HCT116 (cell line): ENCODE data around the gene ACTN4. TPM values are rescaled to one million over a fixed set of nuclear protein-coding genes. Genes with fewer than 3 reads are reported as not detected.
"Not testable (repeated sequence)": the region's sequence is repeated elsewhere in the genome, so short reads cannot be mapped to it uniquely, and the experiment has no call there.

Experiments
- ATAC-seq: fragments of 200-7000 bp; cut with Tn5 transposase; 2 replicates; pipeline ENCODE4 v1.9.1; 2020; ENCODE audit warnings: mild to moderate bottlenecking, moderate library complexity
- BruUV-seq: library from RNA; stranded (reverse); fragments of 400-500 nt; replicated peaks from 2 replicates; lab custom pipeline; 2021; lab: Mats Ljungman, UMichigan
- CTCF ChIA-PET: fragments of 300-600 bp; sonication (Branson Sonifier 250); formaldehyde crosslinking; loops from one replicate; lab custom pipeline; 2021; ENCODE audit warnings: antibody characterized with exemption; lab: Charles Lee
- POLR2A ChIA-PET: fragments of 300-600, 350-600 bp; sonication (Branson Sonifier 250); formaldehyde crosslinking; loops from one replicate; lab custom pipeline; 2021; ENCODE audit warnings: antibody characterized with exemption; lab: Charles Lee
- RAD21 ChIA-PET, 2 experiments: fragments of 300-600 bp; sonication (Branson Sonifier 250); formaldehyde crosslinking; loops; one replicate each; lab custom pipeline; 2023; ENCODE audit warnings: low total read pairs in 2 of 2; ENCODE audit not compliant: uncharacterized antibody in 2 of 2, unreplicated experiment in 2 of 2, low non-redundant PET in 1 of 2; lab: Charles Lee
- DNase-seq: peaks from one replicate; pipeline ENCODE4 v3.0.0-alpha.2; 2010; ENCODE audit warnings: low read depth, low spot score
- H2AFZ ChIP-seq: fragments of 200-600 bp; shearing (Covaris generic), sonication (generic); 2 replicates; pipeline ENCODE4 v1.6.1; 2017; ENCODE audit warnings: low read depth, mixed run types, mixed read lengths, antibody characterized with exemption, low read length; ENCODE audit not compliant: poor library complexity, severe bottlenecking
- H3K27ac ChIP-seq: 2 replicates; pipeline ENCODE4 v1.5.1; 2012; ENCODE audit warnings: low read depth, low read length
- H3K27me3 ChIP-seq: fragments of 200-600 bp; sonication (generic); 2 replicates; pipeline ENCODE4 v1.6.1; 2016; ENCODE audit warnings: mixed run types, low read length, mixed read lengths; ENCODE audit not compliant: insufficient read depth
- H3K36me3 ChIP-seq, 2 experiments: fragments of 200-500 bp in 1 of 2; fragments of 200-600 bp in 1 of 2; sonication (Bioruptor generic) in 1 of 2; sonication (generic) in 1 of 2; 2 replicates each; pipeline versions ENCODE4 v1.5.1 to v1.6.1; 2014 to 2016; ENCODE audit warnings: low read length in 2 of 2, inconsistent platforms in 1 of 2, mixed read lengths in 1 of 2, mixed run types in 1 of 2; ENCODE audit not compliant: insufficient read depth in 2 of 2, control insufficient read depth in 1 of 2
- H3K4me1 ChIP-seq, 2 experiments: fragments of 200-600 bp in 1 of 2; sonication (generic) in 1 of 2; 2 replicates each; pipeline versions ENCODE4 v1.5.1 to v1.6.1; 2012 to 2017; ENCODE audit warnings: low read length in 2 of 2, inconsistent platforms in 1 of 2, mild to moderate bottlenecking in 1 of 2, mixed read lengths in 1 of 2, mixed run types in 1 of 2, moderate library complexity in 1 of 2; ENCODE audit not compliant: insufficient read depth in 2 of 2, control insufficient read depth in 1 of 2
- H3K4me2 ChIP-seq: fragments of 200-600 bp; sonication (generic); 2 replicates; pipeline ENCODE4 v1.6.1; 2017; ENCODE audit warnings: mixed run types, low read length, mixed read lengths
- H3K4me3 ChIP-seq, 2 experiments: fragments of 200-600 bp in 1 of 2; sonication (generic) in 1 of 2; replicated peaks in 1 of 2; 2 replicates each; pipeline ENCODE4 v1.5.1; 2011 to 2016; ENCODE audit warnings: low read length in 2 of 2, control low read depth in 1 of 2, low read depth in 1 of 2, mild to moderate bottlenecking in 1 of 2, mixed read lengths in 1 of 2, mixed run types in 1 of 2
- H3K79me2 ChIP-seq: fragments of 200-600 bp; sonication (generic); 2 replicates; pipeline ENCODE4 v1.6.1; 2017; ENCODE audit warnings: mild to moderate bottlenecking, mixed run types, low read length, moderate library complexity, mixed read lengths; ENCODE audit not compliant: insufficient read depth
- H3K9ac ChIP-seq: fragments of 200-600 bp; sonication (generic); 2 replicates; pipeline ENCODE4 v1.6.1; 2016; ENCODE audit warnings: low read length, mixed read lengths
- H3K9me2 ChIP-seq: fragments of 200-600 bp; sonication (generic), shearing (Covaris generic); 2 replicates; pipeline ENCODE4 v1.6.1; 2017; ENCODE audit warnings: mixed run types, mild to moderate bottlenecking, moderate library complexity; ENCODE audit not compliant: insufficient read depth
- H3K9me3 ChIP-seq, 2 experiments: fragments of 200-500 bp in 1 of 2; fragments of 200-600 bp in 1 of 2; sonication (Bioruptor generic) in 1 of 2; sonication (generic) in 1 of 2; 2 replicates each; pipeline ENCODE4 v1.6.1; 2014 to 2017; ENCODE audit warnings: low read length in 2 of 2, mixed read lengths in 2 of 2, inconsistent platforms in 1 of 2, low read depth in 1 of 2, mild to moderate bottlenecking in 1 of 2, mixed run types in 1 of 2, moderate library complexity in 1 of 2; ENCODE audit not compliant: control insufficient read depth in 1 of 2, insufficient read depth in 1 of 2
- H4K20me1 ChIP-seq: fragments of 200-600 bp; sonication (generic), shearing (Covaris generic); 2 replicates; pipeline ENCODE4 v1.6.1; 2017; ENCODE audit warnings: mixed run types, mild to moderate bottlenecking, moderate library complexity; ENCODE audit not compliant: insufficient read depth
- CBX3 ChIP-seq: IDR thresholded peaks from 2 replicates; pipeline ENCODE4 v1.6.1; 2012; ENCODE audit warnings: low read depth
- EGR1 ChIP-seq: IDR thresholded peaks from 2 replicates; pipeline ENCODE4 v1.6.1; 2012; ENCODE audit warnings: low read depth
- EZH2 ChIP-seq: fragments of 200-600 bp; sonication (generic); IDR thresholded peaks from 2 replicates; pipeline ENCODE4 v1.6.1; 2017; ENCODE audit warnings: antibody characterized with exemption, mixed run types
- EZH2phosphoT487 ChIP-seq: fragments of 200-600 bp; IDR thresholded peaks from 2 replicates; pipeline ENCODE4 v1.6.1; 2018; ENCODE audit warnings: antibody characterized with exemption, borderline replicate concordance
- FOSL1 ChIP-seq: IDR thresholded peaks from 2 replicates; pipeline ENCODE4 v1.6.1; 2012; ENCODE audit warnings: low read depth
- JUND ChIP-seq: IDR thresholded peaks from 2 replicates; pipeline ENCODE4 v1.6.1; 2012
- POLR2AphosphoS5 ChIP-seq: IDR thresholded peaks from 2 replicates; pipeline ENCODE4 v1.6.1; 2011; ENCODE audit warnings: mild to moderate bottlenecking, low read depth, low read length, moderate library complexity
- SIN3A ChIP-seq: IDR thresholded peaks from 2 replicates; pipeline ENCODE4 v1.6.1; 2012; ENCODE audit warnings: low read depth
- SP1 ChIP-seq: IDR thresholded peaks from 2 replicates; pipeline ENCODE4 v1.6.1; 2012; ENCODE audit warnings: low read depth
- TCF7L2 ChIP-seq: IDR thresholded peaks from 2 replicates; pipeline ENCODE4 v1.7.0; 2011; ENCODE audit warnings: borderline replicate concordance, inconsistent platforms; ENCODE audit not compliant: insufficient read depth, insufficient read length; ENCODE audit errors: extremely low read depth
- YY1 ChIP-seq: IDR thresholded peaks from 2 replicates; pipeline ENCODE4 v1.6.1; 2011; ENCODE audit warnings: low read length, low read depth, moderate library complexity, mild to moderate bottlenecking; ENCODE audit not compliant: insufficient replicate concordance; ENCODE audit errors: extremely low read depth
- ZFX ChIP-seq: fragments of 450-650 bp; IDR thresholded peaks from 2 replicates; pipeline ENCODE4 v1.6.1; 2017
- ZNF274 ChIP-seq: fragments of 200-500 bp; sonication (Bioruptor generic); IDR thresholded peaks from 2 replicates; pipeline ENCODE4 v1.6.1; 2014; ENCODE audit warnings: mild to moderate bottlenecking, low read depth, low read length, inconsistent platforms
- intact Hi-C: fragments of 100-400 bp; cut with micrococcal nuclease; formaldehyde crosslinking; loops from 2 replicates; pipeline ENCODE4 v1.10.0; 2022
- total RNA-seq: library from RNA; stranded (reverse); gene quantifications from one replicate; pipeline ENCODE4 v1.2.1, GENCODE V29; 2021; ENCODE audit not compliant: unreplicated experiment
- TF ChIP-seq, protein P1 (sequence below): IDR thresholded peaks from 2 replicates; pipeline ENCODE4 v1.6.1; 2012; ENCODE audit warnings: low read depth
- TF ChIP-seq, protein P2 (sequence below), 3 experiments: fragments of 200-600 bp in 1 of 3; sonication (generic) in 1 of 3; IDR thresholded peaks in 2 of 3; conservative IDR thresholded peaks in 1 of 3; 2 replicates each; pipeline ENCODE4 v1.5.1; 2012 to 2017; ENCODE audit warnings: low read depth in 2 of 3, low read length in 2 of 3, antibody characterized with exemption in 1 of 3, borderline replicate concordance in 1 of 3, control low read depth in 1 of 3, mild to moderate bottlenecking in 1 of 3, mixed read lengths in 1 of 3, mixed run types in 1 of 3, moderate library complexity in 1 of 3; ENCODE audit not compliant: insufficient read depth in 1 of 3
- TF ChIP-seq, protein P3 (sequence below): IDR thresholded peaks from 2 replicates; pipeline ENCODE4 v1.6.1; 2012
- TF ChIP-seq, protein P4 (sequence below): IDR thresholded peaks from 2 replicates; pipeline ENCODE4 v1.6.1; 2012

The ACTN4 gene
- total RNA-seq, 1 experiment from 2014 or later: 651 TPM

DNA sequence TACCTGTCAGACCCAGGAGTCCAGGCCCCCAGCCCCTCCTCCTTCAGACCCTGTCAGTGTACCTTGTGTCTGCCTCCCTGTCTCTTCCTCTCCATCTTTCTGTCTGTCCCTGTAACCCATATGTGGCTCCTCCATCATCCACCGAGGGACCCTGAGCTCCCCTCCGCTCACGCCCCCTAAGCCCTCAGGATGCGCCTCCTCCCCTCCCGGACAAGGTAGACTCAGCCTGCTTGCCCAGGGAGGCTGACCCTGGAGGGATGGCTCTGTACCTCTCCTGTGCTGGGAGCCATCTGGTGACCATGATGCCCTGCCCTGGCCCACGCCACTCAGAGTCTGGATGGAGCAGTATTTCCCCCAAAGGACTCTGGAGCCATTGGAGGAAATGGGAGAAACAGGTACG lies 97.9 kb downstream of the ACTN4 start:
- POLR2A ChIA-PET: no interaction called here
- DNase-seq: no peak
- intact Hi-C loops: no loop called here

DNA sequence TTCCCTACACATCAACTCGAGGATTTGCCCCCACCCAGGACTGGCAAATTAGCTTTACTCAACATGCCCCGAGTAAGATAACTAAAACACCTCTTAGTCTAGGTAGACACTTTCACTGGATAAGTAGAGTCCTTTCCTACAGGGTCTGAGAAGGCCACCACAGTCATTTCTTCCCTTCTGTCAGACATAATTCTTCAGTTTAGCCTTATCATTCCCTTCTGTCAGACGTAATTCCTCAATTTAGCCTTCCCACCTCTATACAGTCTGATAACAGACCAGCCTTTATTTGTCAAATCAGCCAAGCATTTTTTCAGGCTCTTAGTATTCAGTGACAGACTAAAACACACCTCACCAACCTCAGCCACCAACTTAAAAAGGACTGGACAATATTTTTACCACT lies 106.3 kb downstream of the ACTN4 start:
- POLR2A ChIA-PET, DNase-seq, H3K36me3 ChIP-seq, CTCF ChIA-PET, H3K9ac ChIP-seq, H3K27ac ChIP-seq, RAD21 ChIA-PET, H3K4me2 ChIP-seq, H3K79me2 ChIP-seq, ATAC-seq, H3K9me2 ChIP-seq, H3K9me3 ChIP-seq, H3K27me3 ChIP-seq, H4K20me1 ChIP-seq, BruUV-seq, intact Hi-C loops, H3K4me1 ChIP-seq, H2AFZ ChIP-seq, H3K4me3 ChIP-seq: not testable (repeated sequence)

More for the DNA sequence above, 97.9 kb downstream of the ACTN4 start:
- no peaks in the 10 kb centered on the region for H3K4me1 ChIP-seq
- ATAC-seq: no peak
- no peak overlapping the region for H3K27ac ChIP-seq
- H3K79me2 ChIP-seq: no peaks in the 10 kb centered on the region
- ChIA-PET RAD21 (no interaction called here), CTCF (no interaction called here)
- H2AFZ ChIP-seq: no peak overlapping the region
- TF ChIP-seq CBX3 (no peak), EZH2phosphoT487 (no peak), ZNF274 (no peak), YY1 (no peak), SP1 (no peak), SIN3A (no peak), TCF7L2 (no peak), FOSL1 (no peak), POLR2AphosphoS5 (no peak), EGR1 (no peak), ZFX (no peak), JUND (no peak), EZH2 (no peak)
- TF ChIP-seq, protein P1, sequence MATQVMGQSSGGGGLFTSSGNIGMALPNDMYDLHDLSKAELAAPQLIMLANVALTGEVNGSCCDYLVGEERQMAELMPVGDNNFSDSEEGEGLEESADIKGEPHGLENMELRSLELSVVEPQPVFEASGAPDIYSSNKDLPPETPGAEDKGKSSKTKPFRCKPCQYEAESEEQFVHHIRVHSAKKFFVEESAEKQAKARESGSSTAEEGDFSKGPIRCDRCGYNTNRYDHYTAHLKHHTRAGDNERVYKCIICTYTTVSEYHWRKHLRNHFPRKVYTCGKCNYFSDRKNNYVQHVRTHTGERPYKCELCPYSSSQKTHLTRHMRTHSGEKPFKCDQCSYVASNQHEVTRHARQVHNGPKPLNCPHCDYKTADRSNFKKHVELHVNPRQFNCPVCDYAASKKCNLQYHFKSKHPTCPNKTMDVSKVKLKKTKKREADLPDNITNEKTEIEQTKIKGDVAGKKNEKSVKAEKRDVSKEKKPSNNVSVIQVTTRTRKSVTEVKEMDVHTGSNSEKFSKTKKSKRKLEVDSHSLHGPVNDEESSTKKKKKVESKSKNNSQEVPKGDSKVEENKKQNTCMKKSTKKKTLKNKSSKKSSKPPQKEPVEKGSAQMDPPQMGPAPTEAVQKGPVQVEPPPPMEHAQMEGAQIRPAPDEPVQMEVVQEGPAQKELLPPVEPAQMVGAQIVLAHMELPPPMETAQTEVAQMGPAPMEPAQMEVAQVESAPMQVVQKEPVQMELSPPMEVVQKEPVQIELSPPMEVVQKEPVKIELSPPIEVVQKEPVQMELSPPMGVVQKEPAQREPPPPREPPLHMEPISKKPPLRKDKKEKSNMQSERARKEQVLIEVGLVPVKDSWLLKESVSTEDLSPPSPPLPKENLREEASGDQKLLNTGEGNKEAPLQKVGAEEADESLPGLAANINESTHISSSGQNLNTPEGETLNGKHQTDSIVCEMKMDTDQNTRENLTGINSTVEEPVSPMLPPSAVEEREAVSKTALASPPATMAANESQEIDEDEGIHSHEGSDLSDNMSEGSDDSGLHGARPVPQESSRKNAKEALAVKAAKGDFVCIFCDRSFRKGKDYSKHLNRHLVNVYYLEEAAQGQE: no peak
- TF ChIP-seq, protein P2, sequence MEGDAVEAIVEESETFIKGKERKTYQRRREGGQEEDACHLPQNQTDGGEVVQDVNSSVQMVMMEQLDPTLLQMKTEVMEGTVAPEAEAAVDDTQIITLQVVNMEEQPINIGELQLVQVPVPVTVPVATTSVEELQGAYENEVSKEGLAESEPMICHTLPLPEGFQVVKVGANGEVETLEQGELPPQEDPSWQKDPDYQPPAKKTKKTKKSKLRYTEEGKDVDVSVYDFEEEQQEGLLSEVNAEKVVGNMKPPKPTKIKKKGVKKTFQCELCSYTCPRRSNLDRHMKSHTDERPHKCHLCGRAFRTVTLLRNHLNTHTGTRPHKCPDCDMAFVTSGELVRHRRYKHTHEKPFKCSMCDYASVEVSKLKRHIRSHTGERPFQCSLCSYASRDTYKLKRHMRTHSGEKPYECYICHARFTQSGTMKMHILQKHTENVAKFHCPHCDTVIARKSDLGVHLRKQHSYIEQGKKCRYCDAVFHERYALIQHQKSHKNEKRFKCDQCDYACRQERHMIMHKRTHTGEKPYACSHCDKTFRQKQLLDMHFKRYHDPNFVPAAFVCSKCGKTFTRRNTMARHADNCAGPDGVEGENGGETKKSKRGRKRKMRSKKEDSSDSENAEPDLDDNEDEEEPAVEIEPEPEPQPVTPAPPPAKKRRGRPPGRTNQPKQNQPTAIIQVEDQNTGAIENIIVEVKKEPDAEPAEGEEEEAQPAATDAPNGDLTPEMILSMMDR (IDR thresholded peaks at IDR 0.05 in 2 of 3, conservative IDR thresholded peaks at IDR 0.05 in 1 of 3; ENCODE audit: borderline replicate concordance in 1 of 3, insufficient read depth in 1 of 3, low read depth in 2 of 3, low read length in 2 of 3): no peak
- TF ChIP-seq, protein P3, sequence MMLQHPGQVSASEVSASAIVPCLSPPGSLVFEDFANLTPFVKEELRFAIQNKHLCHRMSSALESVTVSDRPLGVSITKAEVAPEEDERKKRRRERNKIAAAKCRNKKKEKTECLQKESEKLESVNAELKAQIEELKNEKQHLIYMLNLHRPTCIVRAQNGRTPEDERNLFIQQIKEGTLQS: no peak
- TF ChIP-seq, protein P4, sequence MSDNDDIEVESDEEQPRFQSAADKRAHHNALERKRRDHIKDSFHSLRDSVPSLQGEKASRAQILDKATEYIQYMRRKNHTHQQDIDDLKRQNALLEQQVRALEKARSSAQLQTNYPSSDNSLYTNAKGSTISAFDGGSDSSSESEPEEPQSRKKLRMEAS: no peak
- TF ChIP-seq, all 23 proteins: peak for 0
- H3K9me2 ChIP-seq: no peaks in the 10 kb centered on the region
- no peaks in the 10 kb centered on the region for H3K36me3 ChIP-seq
- no peak overlapping the region for H3K4me3 ChIP-seq
- no peak overlapping the region for H3K4me2 ChIP-seq
- H3K9ac ChIP-seq: no peak overlapping the region
- H3K9me3 ChIP-seq: no peaks in the 10 kb centered on the region
- BruUV-seq: no TSS peak
- H3K27me3 ChIP-seq: no peaks in the 10 kb centered on the region
- no peaks in the 10 kb centered on the region for H4K20me1 ChIP-seq
